ENCODE data around the gene ALKBH5.
A peak's percentile ranks its signal among the peaks of the same experiment; 100 is the strongest.

Gene ALKBH5

GRCh38 chr17:18258356-18259038 lies 74.9 kb downstream of the ALKBH5 start, which contains the start of gene FLII:
Gene FLII, minus strand, starts transcription at chr17:18258738. Its CDS starts 48 bp downstream, at chr17:18258690.
- Histone ChIP-seq H3K9ac (ENCODE audit: low read length) (peak within 1 kb of the TSS; percentile 85), H2AFZ (ENCODE audit: low read length) (peak within 1 kb of the TSS; percentile 48), H3K27me3 (ENCODE audit: insufficient read depth, low read length) (no peaks in the 10 kb centered on the region), H3K9me2 (ENCODE audit: low read depth, low read length) (no peaks in the 10 kb centered on the region), H3K27ac (ENCODE audit: low read depth, low read length, poor library complexity, severe bottlenecking) (peak within 1 kb of the TSS; percentile 79), H3K9me3 (ENCODE audit: low read length) (no peaks in the 10 kb centered on the region), H3K79me2 (ENCODE audit: insufficient read depth, low read length) (no peaks in the 10 kb centered on the region), H3K36me3 (ENCODE audit: insufficient read depth, low read length) (peaks cover 19% of the 10 kb centered on the region; the same call in 1 of the 2 replicates), H4K20me1 (ENCODE audit: insufficient read depth, low read length) (no peaks in the 10 kb centered on the region), H3K4me2 (ENCODE audit: low read length) (peak within 1 kb of the TSS; percentile 92), H3F3A (ENCODE audit: insufficient read depth, low read length) (no peaks in the 10 kb centered on the region), H3K4me1 (ENCODE audit: insufficient read depth, low read length, severe bottlenecking) (peaks cover 35% of the 10 kb centered on the region), H3K4me3 (ENCODE audit: low read depth, low read length, poor library complexity, severe bottlenecking) (peak within 1 kb of the TSS; percentile 80)
- TF ChIP-seq EZH2 (IDR thresholded peaks at IDR 0.05; ENCODE audit: borderline replicate concordance, low read length) (no peak), CTCF (IDR thresholded peaks at IDR 0.05; ENCODE audit: low read length) (no peak)

All from OCI-LY1 (cell line).